ENCODE results near the gene GALT.

Gene GALT

DNA sequence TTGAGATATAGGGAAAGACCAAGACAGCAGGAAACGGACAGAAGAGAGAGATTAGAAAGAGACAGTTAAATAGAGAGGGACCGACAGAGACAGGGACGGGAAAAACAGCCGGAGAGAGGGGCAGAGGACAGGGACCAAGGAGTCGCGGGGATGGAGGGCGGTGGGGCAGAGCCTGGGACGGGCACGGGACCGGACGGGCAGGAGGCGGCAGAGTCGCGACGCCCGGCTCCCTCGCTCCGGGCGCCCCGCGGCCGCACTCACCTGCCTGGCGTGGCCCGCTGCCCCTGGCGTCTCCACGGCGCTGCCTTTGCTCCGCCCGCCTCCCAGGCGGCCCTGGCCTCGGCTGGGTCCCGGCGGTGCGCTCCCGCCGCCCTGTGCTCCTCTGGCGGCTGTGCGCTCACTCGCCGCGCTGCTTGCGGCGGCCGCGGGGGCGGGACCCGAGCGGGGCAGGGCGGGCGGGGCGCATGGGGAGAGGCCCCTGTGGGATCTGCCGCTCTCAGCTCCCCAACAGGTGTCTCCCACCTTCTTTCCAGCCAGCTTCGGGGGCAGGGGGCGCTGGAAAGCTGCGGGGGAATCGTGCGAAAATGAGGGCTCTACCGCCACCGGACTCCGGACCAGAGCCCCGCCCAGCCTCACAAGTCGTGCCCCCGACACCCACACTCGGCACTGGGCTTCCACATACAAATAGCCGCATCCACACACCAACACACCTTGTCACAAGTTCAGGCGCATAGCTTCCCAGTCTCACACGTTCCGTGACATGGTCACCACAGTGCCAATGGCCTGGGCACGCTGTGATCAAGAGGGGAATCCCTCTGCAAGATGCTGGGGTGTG lies 17.6 kb upstream of the GALT start, which contains the start of gene ARID3C:
TSS of gene ARID3C (minus strand) at position 411 of the 835 bp plus-strand sequence. CDS start 1,052 bp downstream, outside the sequence.
- no peak for DNase-seq (ENCODE audit: low read depth)
- TF ChIP-seq, protein P1, sequence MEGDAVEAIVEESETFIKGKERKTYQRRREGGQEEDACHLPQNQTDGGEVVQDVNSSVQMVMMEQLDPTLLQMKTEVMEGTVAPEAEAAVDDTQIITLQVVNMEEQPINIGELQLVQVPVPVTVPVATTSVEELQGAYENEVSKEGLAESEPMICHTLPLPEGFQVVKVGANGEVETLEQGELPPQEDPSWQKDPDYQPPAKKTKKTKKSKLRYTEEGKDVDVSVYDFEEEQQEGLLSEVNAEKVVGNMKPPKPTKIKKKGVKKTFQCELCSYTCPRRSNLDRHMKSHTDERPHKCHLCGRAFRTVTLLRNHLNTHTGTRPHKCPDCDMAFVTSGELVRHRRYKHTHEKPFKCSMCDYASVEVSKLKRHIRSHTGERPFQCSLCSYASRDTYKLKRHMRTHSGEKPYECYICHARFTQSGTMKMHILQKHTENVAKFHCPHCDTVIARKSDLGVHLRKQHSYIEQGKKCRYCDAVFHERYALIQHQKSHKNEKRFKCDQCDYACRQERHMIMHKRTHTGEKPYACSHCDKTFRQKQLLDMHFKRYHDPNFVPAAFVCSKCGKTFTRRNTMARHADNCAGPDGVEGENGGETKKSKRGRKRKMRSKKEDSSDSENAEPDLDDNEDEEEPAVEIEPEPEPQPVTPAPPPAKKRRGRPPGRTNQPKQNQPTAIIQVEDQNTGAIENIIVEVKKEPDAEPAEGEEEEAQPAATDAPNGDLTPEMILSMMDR (conservative IDR thresholded peaks at IDR 0.05; ENCODE audit: low read depth, low read length): no peak
- H3K4me3 ChIP-seq (ENCODE audit: low read depth, low read length): peak within 1 kb of the TSS; percentile 20

DNA sequence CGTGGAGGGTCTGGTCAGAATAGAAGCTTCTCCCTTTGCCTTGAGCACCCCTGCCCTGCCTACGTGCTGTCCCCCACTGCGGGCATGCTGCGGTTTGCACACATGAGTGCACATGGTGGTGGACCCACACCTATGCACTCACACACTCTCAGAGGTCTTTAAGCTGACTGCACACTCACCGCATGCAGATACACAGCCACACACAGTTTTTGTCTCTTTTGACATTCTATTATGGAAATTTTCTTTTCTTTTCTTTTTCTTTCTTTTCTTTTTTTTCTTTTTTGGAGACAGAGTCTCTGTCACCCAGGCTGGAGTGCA lies 17.0 kb upstream of the GALT start:
- no peak overlapping the region for H3K4me3 ChIP-seq (ENCODE audit: low read depth, low read length)
- TF ChIP-seq, protein P1 (conservative IDR thresholded peaks at IDR 0.05; ENCODE audit: low read depth, low read length): no peak
- DNase-seq (ENCODE audit: low read depth): no peak

- no peak for DNase-seq (ENCODE audit: low read depth)
- H3K4me3 ChIP-seq (ENCODE audit: low read depth, low read length): no peak overlapping the region
- TF ChIP-seq, protein P1 (conservative IDR thresholded peaks at IDR 0.05; ENCODE audit: low read depth, low read length): no peak
Measured at GRCh38 chr9:34630402-34631154, 15.9 kb upstream of the GALT start.

- no peak overlapping the region for H3K4me3 ChIP-seq (ENCODE audit: low read depth, low read length)
- TF ChIP-seq, protein P1 (conservative IDR thresholded peaks at IDR 0.05; ENCODE audit: low read depth, low read length): no peak
- no peak for DNase-seq (ENCODE audit: low read depth)
Measured at GRCh38 chr9:34633166-34633565, 13.3 kb upstream of the GALT start.

DNA sequence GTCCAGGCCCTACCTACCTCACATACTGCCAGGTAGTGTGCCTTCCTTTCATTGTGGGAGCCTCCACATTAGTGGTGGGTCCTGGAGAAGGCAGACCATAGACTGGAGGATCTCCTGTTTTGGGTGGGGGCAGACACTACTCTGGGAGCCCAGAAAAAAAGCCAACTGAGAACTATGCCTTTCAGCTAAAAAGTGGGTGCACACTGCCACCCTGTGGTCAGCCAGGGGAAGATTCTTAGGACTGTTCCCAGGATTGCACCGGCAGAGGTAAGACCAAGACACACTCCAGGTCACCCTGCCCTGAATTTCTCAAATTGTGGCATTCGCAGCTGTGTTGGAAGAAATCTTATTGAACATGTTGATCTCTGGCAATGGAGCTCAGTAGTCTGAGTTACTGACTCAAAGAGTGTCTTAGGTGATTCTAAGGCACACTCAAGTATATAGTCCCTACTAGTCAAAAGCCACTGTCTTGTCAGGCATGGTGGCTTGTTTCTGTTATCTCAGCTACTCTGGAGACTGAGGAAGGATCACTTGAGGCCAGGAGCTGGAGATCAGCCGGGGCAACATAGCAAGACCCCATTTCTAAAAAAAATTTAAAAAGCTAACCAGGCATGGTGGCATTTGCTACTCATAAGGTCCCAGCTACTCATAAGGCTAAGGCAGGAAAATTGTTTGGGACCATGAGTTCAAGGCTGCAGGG lies 12.5 kb upstream of the GALT start:
- TF ChIP-seq, protein P1 (conservative IDR thresholded peaks at IDR 0.05; ENCODE audit: low read depth, low read length): peak; percentile 91
- no peak overlapping the region for H3K4me3 ChIP-seq (ENCODE audit: low read depth, low read length)
- DNase-seq (ENCODE audit: low read depth): peak; percentile 80

- TF ChIP-seq, protein P1 (conservative IDR thresholded peaks at IDR 0.05; ENCODE audit: low read depth, low read length): no peak
- H3K4me3 ChIP-seq (ENCODE audit: low read depth, low read length): no peak overlapping the region
- no peak for DNase-seq (ENCODE audit: low read depth)
Measured at GRCh38 chr9:34634551-34635248, 11.8 kb upstream of the GALT start.

Data from choroid plexus epithelial cell (primary cell).